Vagina (tissue), 2 donors: ENCODE measurements around the gene TEFM. TPM values are rescaled to one million over a fixed set of nuclear protein-coding genes. Genes with fewer than 3 reads are reported as not detected.

Source experiments
- DNase-seq, 2 donors: peaks; one replicate each; pipeline ENCODE4 v3.0.0-alpha.2; 2017; ENCODE audit errors: extremely low spot score in 2 of 2
- H3K27ac ChIP-seq: fragments of 200-600 bp; sonication (generic); one replicate; pipeline ENCODE4 v1.5.1; 2019
- H3K27me3 ChIP-seq: fragments of 200-600 bp; sonication (generic); one replicate; pipeline ENCODE4 v1.5.1; 2019
- H3K36me3 ChIP-seq, 2 donors: fragments of 200-600 bp; sonication (generic); one replicate each; pipeline ENCODE4 v1.5.1; 2017 to 2019
- H3K4me1 ChIP-seq: fragments of 200-600 bp; sonication (generic); one replicate; pipeline ENCODE4 v1.5.1; 2019
- H3K4me3 ChIP-seq, 2 donors: fragments of 200-600 bp; sonication (generic); 1 replicate in 1 of 2; 2 replicates in 1 of 2; pipeline ENCODE4 v1.5.1; 2016 to 2019
- H3K9me3 ChIP-seq: fragments of 200-600 bp; sonication (generic); one replicate; pipeline ENCODE4 v1.5.1; 2019
- POLR2A ChIP-seq, 2 donors: fragments of 450-650 bp; IDR thresholded peaks; one replicate each; pipeline ENCODE4 v1.6.1; 2017; ENCODE audit warnings: antibody characterized with exemption in 2 of 2, mild to moderate bottlenecking in 2 of 2, moderate library complexity in 2 of 2
- POLR2AphosphoS5 ChIP-seq, 2 donors: sonication (generic); formaldehyde crosslinking; IDR thresholded peaks; one replicate each; pipeline ENCODE4 v1.9.0; 2017; ENCODE audit warnings: antibody characterized with exemption in 2 of 2, mild to moderate bottlenecking in 2 of 2, low read depth in 1 of 2; ENCODE audit not compliant: insufficient read depth in 1 of 2
- intact Hi-C: fragments of 100-400 bp; cut with DNase I; formaldehyde crosslinking; loops from one replicate; pipeline ENCODE4 v1.15.1; 2023
- total RNA-seq: library from RNA; depleted of rRNA; stranded (reverse); fragments of >200 nt; gene quantifications from one replicate; pipeline ENCODE4 v1.2.3, GENCODE V29; 2016
- TF ChIP-seq, protein P1 (sequence below), 3 experiments: fragments of 450-650 bp in 2 of 3; fragments of 200-600 bp in 1 of 3; sonication (generic) in 1 of 3; IDR thresholded peaks; one replicate each; pipeline ENCODE4 v1.5.1; 2017 to 2019; ENCODE audit warnings: antibody characterized with exemption in 3 of 3, mild to moderate bottlenecking in 2 of 3, moderate library complexity in 2 of 3

TEFM gene
- total RNA-seq, 1 donor from 2014 or later, result 5.6 TPM

DNA sequence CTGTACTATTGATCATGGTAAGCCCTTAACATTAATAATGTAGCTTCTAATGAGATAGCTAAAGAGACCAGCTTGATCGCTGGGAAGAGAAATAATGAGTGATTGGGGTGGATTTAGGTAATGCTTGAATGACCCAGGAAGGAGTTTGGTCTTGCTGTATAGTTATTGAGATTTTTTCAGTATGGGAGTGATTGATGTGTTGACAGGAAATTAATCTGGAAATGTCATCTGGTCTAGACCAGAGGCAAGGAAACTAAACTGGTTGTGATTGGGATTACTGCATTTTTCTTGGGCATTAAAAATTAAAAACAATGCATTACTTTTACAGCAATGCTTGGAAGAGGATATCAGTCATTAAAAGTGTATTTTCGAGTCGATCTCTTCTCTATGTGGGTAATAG is 11.8 kb downstream of the TEFM start:
- intact Hi-C loops, result no loop called here
- DNase-seq, result no peak
- Histone ChIP-seq H3K27ac (no peak overlapping the region), H3K36me3 (peaks cover 0 to 16% of the 10 kb centered on the region in 2 donors), H3K4me3 (no peak overlapping the region), H3K9me3 (no peaks in the 10 kb centered on the region), H3K4me1 (no peaks in the 10 kb centered on the region), H3K27me3 (no peaks in the 10 kb centered on the region)
- TF ChIP-seq POLR2A (IDR thresholded peaks at IDR 0.05), result no peak
- TF ChIP-seq POLR2AphosphoS5 (IDR thresholded peaks at IDR 0.05; ENCODE audit: insufficient read depth in 1 of 2, low read depth in 1 of 2), result no peak
- TF ChIP-seq, protein P1, sequence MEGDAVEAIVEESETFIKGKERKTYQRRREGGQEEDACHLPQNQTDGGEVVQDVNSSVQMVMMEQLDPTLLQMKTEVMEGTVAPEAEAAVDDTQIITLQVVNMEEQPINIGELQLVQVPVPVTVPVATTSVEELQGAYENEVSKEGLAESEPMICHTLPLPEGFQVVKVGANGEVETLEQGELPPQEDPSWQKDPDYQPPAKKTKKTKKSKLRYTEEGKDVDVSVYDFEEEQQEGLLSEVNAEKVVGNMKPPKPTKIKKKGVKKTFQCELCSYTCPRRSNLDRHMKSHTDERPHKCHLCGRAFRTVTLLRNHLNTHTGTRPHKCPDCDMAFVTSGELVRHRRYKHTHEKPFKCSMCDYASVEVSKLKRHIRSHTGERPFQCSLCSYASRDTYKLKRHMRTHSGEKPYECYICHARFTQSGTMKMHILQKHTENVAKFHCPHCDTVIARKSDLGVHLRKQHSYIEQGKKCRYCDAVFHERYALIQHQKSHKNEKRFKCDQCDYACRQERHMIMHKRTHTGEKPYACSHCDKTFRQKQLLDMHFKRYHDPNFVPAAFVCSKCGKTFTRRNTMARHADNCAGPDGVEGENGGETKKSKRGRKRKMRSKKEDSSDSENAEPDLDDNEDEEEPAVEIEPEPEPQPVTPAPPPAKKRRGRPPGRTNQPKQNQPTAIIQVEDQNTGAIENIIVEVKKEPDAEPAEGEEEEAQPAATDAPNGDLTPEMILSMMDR (IDR thresholded peaks at IDR 0.05), result no peak

DNA sequence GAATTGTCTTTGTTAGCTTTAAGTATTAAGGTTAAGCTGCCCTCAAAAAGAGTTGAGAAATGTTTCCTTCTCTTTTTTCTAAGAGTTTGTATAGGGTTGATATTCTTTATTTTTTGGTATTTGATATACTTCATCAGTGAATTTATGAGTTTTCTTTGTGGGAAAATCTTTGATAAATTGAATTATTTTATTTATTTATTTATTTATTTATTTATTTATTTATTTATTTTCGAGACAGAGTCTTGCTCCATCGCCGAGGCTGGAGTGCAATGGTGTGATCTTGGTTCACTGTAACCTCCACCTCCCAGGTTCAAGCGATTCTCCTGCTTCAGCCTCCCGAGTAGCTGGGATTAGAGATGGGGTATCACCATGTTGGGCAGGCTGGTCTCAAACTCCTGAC is 19.9 kb downstream of the TEFM start:
- Histone ChIP-seq H3K4me1 (no peaks in the 10 kb centered on the region), H3K9me3 (no peaks in the 10 kb centered on the region), H3K27me3 (no peaks in the 10 kb centered on the region), H3K27ac (no peak overlapping the region), H3K36me3 (no peaks in the 10 kb centered on the region), H3K4me3 (no peak overlapping the region)
- DNase-seq, result no peak
- no peak for TF ChIP-seq POLR2A (IDR thresholded peaks at IDR 0.05)
- TF ChIP-seq, protein P1 (IDR thresholded peaks at IDR 0.05), result no peak
- intact Hi-C loops, result no loop called here

DNA sequence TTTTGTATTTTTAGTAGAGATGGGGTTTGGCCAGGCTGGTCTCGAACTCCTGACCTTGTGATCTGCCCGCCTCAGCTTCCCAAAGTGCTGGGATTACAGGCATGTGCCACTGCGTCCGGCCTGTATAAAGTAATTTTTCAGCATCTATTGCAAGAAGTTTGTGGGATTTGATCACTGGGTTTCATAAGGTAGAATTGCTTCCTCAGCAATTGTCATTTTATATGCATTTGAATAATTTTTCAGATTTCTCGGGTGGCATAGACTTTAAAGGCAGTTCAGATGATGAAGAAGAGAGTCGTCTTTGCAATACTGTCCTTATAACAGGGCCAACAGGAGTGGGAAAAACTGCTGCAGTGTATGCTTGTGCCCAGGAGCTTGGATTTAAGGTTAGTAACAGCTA is 37.0 kb downstream of the TEFM start:
- Histone ChIP-seq H3K36me3 (no peaks in the 10 kb centered on the region), H3K4me3 (no peak overlapping the region), H3K27me3 (no peaks in the 10 kb centered on the region), H3K4me1 (no peaks in the 10 kb centered on the region), H3K9me3 (no peaks in the 10 kb centered on the region), H3K27ac (no peak overlapping the region)
- TF ChIP-seq POLR2AphosphoS5 (IDR thresholded peaks at IDR 0.05; ENCODE audit: insufficient read depth in 1 of 2, low read depth in 1 of 2) (no peak), POLR2A (IDR thresholded peaks at IDR 0.05) (no peak)
- TF ChIP-seq, protein P1 (IDR thresholded peaks at IDR 0.05), result no peak
- intact Hi-C loops, result no loop called here
- no peak for DNase-seq

DNA sequence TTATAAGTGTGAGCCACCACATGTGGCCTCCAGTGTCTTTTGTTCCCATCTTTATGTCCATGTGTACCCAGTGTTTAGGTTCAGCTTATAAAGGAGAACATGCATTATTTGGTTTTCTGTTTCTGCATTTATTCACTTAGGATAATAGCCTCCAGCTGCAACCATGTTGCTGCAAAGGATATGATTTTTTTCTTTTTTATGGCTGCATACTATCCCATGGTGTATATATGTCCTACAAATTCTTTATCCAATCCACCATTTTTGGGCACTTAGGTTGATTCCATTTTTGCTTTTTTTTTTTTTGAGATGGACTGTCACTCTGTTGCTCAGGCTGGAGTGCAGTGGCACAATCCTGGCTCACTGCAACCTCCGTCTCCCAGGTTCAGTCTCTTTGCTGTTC is 41.4 kb downstream of the TEFM start:
- Histone ChIP-seq H3K4me3 (no peak overlapping the region), H3K27ac (no peak overlapping the region), H3K4me1 (no peaks in the 10 kb centered on the region), H3K9me3 (no peaks in the 10 kb centered on the region), H3K36me3 (no peaks in the 10 kb centered on the region), H3K27me3 (no peaks in the 10 kb centered on the region)
- no peak for DNase-seq
- intact Hi-C loops, result no loop called here
- TF ChIP-seq, protein P1 (IDR thresholded peaks at IDR 0.05), result no peak
- no peak for TF ChIP-seq POLR2A (IDR thresholded peaks at IDR 0.05)

DNA sequence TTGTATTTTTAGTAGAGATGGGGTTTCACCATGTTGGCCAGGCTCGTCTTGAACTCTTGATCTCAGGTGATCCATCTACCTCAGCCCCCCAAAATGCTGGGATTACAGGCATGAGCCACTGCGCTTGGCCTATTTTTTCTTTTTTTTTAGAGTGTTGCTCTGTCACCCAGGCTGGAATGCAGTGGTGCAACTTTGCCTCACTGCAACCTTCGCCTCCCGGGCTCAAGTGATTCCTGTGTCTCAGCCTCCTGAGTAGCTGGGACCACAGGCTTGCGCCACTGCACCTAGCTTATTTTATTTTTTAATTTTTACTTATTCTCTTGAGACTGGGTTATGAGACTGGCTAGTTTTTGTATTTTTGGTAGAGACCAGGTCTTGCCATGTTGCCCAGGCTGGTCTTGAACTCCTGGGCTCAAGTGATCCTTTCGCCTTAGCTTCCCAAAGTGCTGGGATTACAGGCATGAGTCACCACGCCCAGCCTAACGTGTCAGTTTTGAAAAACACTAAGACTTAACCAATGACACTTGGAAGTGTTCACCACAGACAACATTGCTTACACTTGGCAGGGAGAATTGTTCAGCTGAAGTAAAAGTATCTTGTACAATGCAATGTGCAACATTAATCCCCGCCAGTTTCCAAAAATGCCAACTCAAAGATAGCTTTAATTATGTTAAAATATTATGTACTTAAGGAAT is 47.3 kb downstream of the TEFM start:
- no peak overlapping the region for H3K4me3 ChIP-seq
- TF ChIP-seq, protein P1 (IDR thresholded peaks at IDR 0.05), result no peak
- TF ChIP-seq POLR2AphosphoS5 (IDR thresholded peaks at IDR 0.05; ENCODE audit: insufficient read depth in 1 of 2, low read depth in 1 of 2), result no peak
- TF ChIP-seq POLR2A (IDR thresholded peaks at IDR 0.05), result no peak
- intact Hi-C loops, result no loop called here
- no peaks in the 10 kb centered on the region for H3K9me3 ChIP-seq
- no peaks in the 10 kb centered on the region for H3K4me1 ChIP-seq
- no peak for DNase-seq
- H3K36me3 ChIP-seq, result no peaks in the 10 kb centered on the region
- no peaks in the 10 kb centered on the region for H3K27me3 ChIP-seq
- no peak overlapping the region for H3K27ac ChIP-seq
